PC-3 (cell line): ENCODE measurements around the gene TCF7L1. TPM values are rescaled to one million over a fixed set of nuclear protein-coding genes. Genes with fewer than 3 reads are reported as not detected.

Experiments
- ATAC-seq: fragments of 200-7000 bp; cut with Tn5 transposase; 2 replicates; pipeline ENCODE4 v1.9.1; 2020; ENCODE audit warnings: mild to moderate bottlenecking, moderate library complexity
- BruUV-seq: library from RNA; stranded (reverse); fragments of 400-500 nt; replicated peaks from 2 replicates; lab custom pipeline; 2021; lab: Mats Ljungman, UMichigan
- CTCF ChIA-PET: fragments of 300-600 bp; sonication (Branson Sonifier 250); formaldehyde crosslinking; loops from one replicate; lab custom pipeline; 2022; ENCODE audit warnings: antibody characterized with exemption; lab: Charles Lee
- POLR2A ChIA-PET: fragments of 300-600 bp; sonication (Branson Sonifier 250); formaldehyde crosslinking; loops from one replicate; lab custom pipeline; 2022; ENCODE audit warnings: antibody characterized with exemption; ENCODE audit not compliant: unreplicated experiment; lab: Charles Lee
- DNase-seq: peaks from one replicate; pipeline ENCODE4 v3.0.0-alpha.2; 2015
- H2AFZ ChIP-seq: fragments of 300-600 bp; sonication (generic); 2 replicates; pipeline ENCODE4 v1.6.0; 2016; ENCODE audit warnings: antibody characterized with exemption, low read length
- H3F3A ChIP-seq: fragments of 300-600 bp; sonication (generic); one replicate; pipeline ENCODE4 v1.6.0; 2017; ENCODE audit warnings: antibody characterized with exemption, low read length, control low read depth, mild to moderate bottlenecking; ENCODE audit not compliant: unreplicated experiment
- H3K27ac ChIP-seq: fragments of 300-600 bp; sonication (generic); 2 replicates; pipeline ENCODE4 v1.5.1; 2016; ENCODE audit warnings: mild to moderate bottlenecking, low read length
- H3K27me3 ChIP-seq: fragments of 300-600 bp; sonication (generic); 2 replicates; pipeline ENCODE4 v1.6.1; 2016; ENCODE audit warnings: low read length, mixed read lengths
- H3K36me3 ChIP-seq: fragments of 300-600 bp; sonication (generic); 2 replicates; pipeline ENCODE4 v1.6.1; 2016; ENCODE audit warnings: low read depth, mixed run types, low read length, mixed read lengths
- H3K4me1 ChIP-seq: fragments of 300-600 bp; sonication (generic); 2 replicates; pipeline ENCODE4 v1.5.1; 2016; ENCODE audit warnings: low read length; ENCODE audit not compliant: insufficient read depth
- H3K4me2 ChIP-seq: fragments of 300-600 bp; sonication (generic); 2 replicates; pipeline ENCODE4 v1.6.0; 2016; ENCODE audit warnings: low read length
- H3K4me3 ChIP-seq: fragments of 300-600 bp; sonication (generic); 2 replicates; pipeline ENCODE4 v1.5.1; 2016; ENCODE audit warnings: mild to moderate bottlenecking, low read length, mixed read lengths
- H3K79me2 ChIP-seq: fragments of 300-600 bp; sonication (generic); 2 replicates; pipeline ENCODE4 v1.6.1; 2017; ENCODE audit warnings: low read length, mixed read lengths
- H3K9ac ChIP-seq: fragments of 300-600 bp; sonication (generic); 2 replicates; pipeline ENCODE4 v1.6.0; 2016; ENCODE audit warnings: mild to moderate bottlenecking, low read length
- H3K9me2 ChIP-seq: fragments of 300-600 bp; sonication (generic); replicated peaks from 2 replicates; pipeline ENCODE4 v1.6.1; 2016; ENCODE audit warnings: mixed run types, low read length, mixed read lengths
- H3K9me3 ChIP-seq: fragments of 300-600 bp; sonication (generic); 2 replicates; pipeline ENCODE4 v1.6.1; 2016; ENCODE audit warnings: low read length, mixed read lengths
- H4K20me1 ChIP-seq: fragments of 300-600 bp; sonication (generic); 2 replicates; pipeline ENCODE4 v1.6.1; 2016; ENCODE audit warnings: low read length, mixed read lengths
- CTCF ChIP-seq: fragments of 300-600 bp; sonication (generic); conservative IDR thresholded peaks from 2 replicates; pipeline ENCODE4 v1.5.1; 2017; ENCODE audit warnings: antibody characterized with exemption, low read depth, mild to moderate bottlenecking, low read length
- EZH2 ChIP-seq: fragments of 300-600 bp; sonication (generic); IDR thresholded peaks from one replicate; pipeline ENCODE4 v1.6.1; 2017; ENCODE audit warnings: antibody characterized with exemption, mild to moderate bottlenecking, low read length; ENCODE audit not compliant: unreplicated experiment
- EZH2phosphoT487 ChIP-seq: fragments of 300-600 bp; sonication (generic); IDR thresholded peaks from 2 replicates; pipeline ENCODE4 v1.6.1; 2018; ENCODE audit warnings: mild to moderate bottlenecking, antibody characterized with exemption, low read length, borderline replicate concordance
- intact Hi-C: fragments of 100-400 bp; cut with micrococcal nuclease; formaldehyde crosslinking; loops from 2 replicates; pipeline ENCODE4 v1.9.0; 2023
- total RNA-seq: library from RNA; depleted of rRNA; stranded (reverse); fragments of >200 nt; gene quantifications from 2 replicates; pipeline ENCODE4 v1.2.3, GENCODE V29; 2014

Gene TCF7L1
- total RNA-seq, 1 experiment from 2014 or later: 1.8 TPM

GRCh38 chr2:85291425-85292023 lies 158.3 kb downstream of the TCF7L1 start:
- Histone ChIP-seq H3K79me2 (no peaks in the 10 kb centered on the region), H3K9ac (no peak overlapping the region), H3K9me2 (no peaks in the 10 kb centered on the region), H4K20me1 (no peaks in the 10 kb centered on the region), H3F3A (no peaks in the 10 kb centered on the region), H3K27me3 (no peaks in the 10 kb centered on the region), H3K9me3 (no peaks in the 10 kb centered on the region), H3K4me2 (no peak overlapping the region), H3K4me1 (peaks cover 31% of the 10 kb centered on the region), H3K4me3 (no peak overlapping the region), H2AFZ (no peak overlapping the region), H3K27ac (no peak overlapping the region), H3K36me3 (no peaks in the 10 kb centered on the region)
- CTCF ChIA-PET: no interaction called here
- ATAC-seq (no peak), DNase-seq (no peak)
- no peak for TF ChIP-seq CTCF
- no peak for TF ChIP-seq EZH2
- no peak for TF ChIP-seq EZH2phosphoT487
- BruUV-seq: no TSS peak
- intact Hi-C loops: loop anchor here (10.0 kb wide), 1 partner anchor 797 kb away; no protein-coding TSS in a partner anchor
- POLR2A ChIA-PET: no interaction called here

GRCh38 chr2:85302121-85302520 lies 168.9 kb downstream of the TCF7L1 start:
- TF ChIP-seq EZH2 (no peak), CTCF (no peak), EZH2phosphoT487 (no peak)
- intact Hi-C loops: no loop called here

GRCh38 chr2:85303780-85304531 lies 170.8 kb downstream of the TCF7L1 start:
- Histone ChIP-seq H3K79me2 (no peaks in the 10 kb centered on the region), H3K4me2 (no peak overlapping the region), H3K36me3 (no peaks in the 10 kb centered on the region), H3K27ac (no peak overlapping the region), H3F3A (no peaks in the 10 kb centered on the region), H3K4me3 (no peak overlapping the region), H3K4me1 (no peaks in the 10 kb centered on the region), H4K20me1 (no peaks in the 10 kb centered on the region), H3K9me2 (no peaks in the 10 kb centered on the region), H3K27me3 (no peaks in the 10 kb centered on the region), H2AFZ (no peak overlapping the region), H3K9me3 (no peaks in the 10 kb centered on the region), H3K9ac (no peak overlapping the region)
- ATAC-seq (no peak), DNase-seq (no peak)
- CTCF ChIA-PET: interaction anchor here (0.6 kb wide), 1 partner anchor 285 kb away, joined by 3 read pairs; no protein-coding TSS in a partner anchor
- POLR2A ChIA-PET: no interaction called here
- no TSS peak for BruUV-seq
- no peak for TF ChIP-seq EZH2phosphoT487
- no peak for TF ChIP-seq EZH2
- no peak for TF ChIP-seq CTCF
- intact Hi-C loops: no loop called here

More at GRCh38 chr2:85302121-85302520, 168.9 kb downstream of the TCF7L1 start:
- Histone ChIP-seq H2AFZ (no peak overlapping the region), H3K36me3 (no peaks in the 10 kb centered on the region), H3K27me3 (no peaks in the 10 kb centered on the region), H3K4me1 (no peaks in the 10 kb centered on the region), H4K20me1 (no peaks in the 10 kb centered on the region), H3K9me3 (no peaks in the 10 kb centered on the region), H3F3A (no peaks in the 10 kb centered on the region), H3K4me3 (no peak overlapping the region), H3K27ac (no peak overlapping the region), H3K4me2 (no peak overlapping the region), H3K79me2 (no peaks in the 10 kb centered on the region), H3K9ac (no peak overlapping the region), H3K9me2 (no peaks in the 10 kb centered on the region)
- ATAC-seq (no peak), DNase-seq (no peak)
- ChIA-PET CTCF (no interaction called here), POLR2A (no interaction called here)
- BruUV-seq: no TSS peak
